HEK293 (cell line): Measurements from ENCODE around the gene DIDO1.
A peak's percentile ranks its signal among the peaks of the same experiment; 100 is the strongest.

Experiments used
- CTCF ChIA-PET: fragments of 350-600 bp; formaldehyde crosslinking; extraction: SDS; loops from one replicate; lab custom pipeline; 2021; ENCODE audit warnings: antibody characterized with exemption; lab: Yijun Ruan, JAX
- POLR2A ChIA-PET: fragments of 300-600 bp; formaldehyde crosslinking; extraction: SDS; loops from one replicate; lab custom pipeline; 2020; ENCODE audit warnings: antibody characterized with exemption, inconsistent platforms; lab: Yijun Ruan, JAX
- H3K27ac ChIP-seq: fragments of 200-500 bp; sonication (Bioruptor generic); 2 replicates; pipeline ENCODE4 v1.5.1; 2014; ENCODE audit warnings: low read depth, low read length, control low read depth, inconsistent platforms; ENCODE audit errors: extremely low read depth
- H3K36me3 ChIP-seq, 2 experiments: fragments of 200-500 bp in 1 of 2; sonication (Bioruptor generic) in 1 of 2; 1 replicate in 1 of 2; 2 replicates in 1 of 2; pipeline ENCODE4 v1.5.1; 2014 to 2017; ENCODE audit warnings: inconsistent platforms in 2 of 2, low read length in 2 of 2; ENCODE audit not compliant: control insufficient read depth in 2 of 2, insufficient read depth in 1 of 2
- H3K4me1 ChIP-seq: fragments of 200-500 bp; sonication (Bioruptor generic); 2 replicates; pipeline ENCODE4 v1.5.1; 2014; ENCODE audit warnings: mild to moderate bottlenecking, low read length, inconsistent platforms; ENCODE audit not compliant: control insufficient read depth, insufficient read depth
- H3K4me3 ChIP-seq: 2 replicates; pipeline ENCODE4 v1.5.1; 2011; ENCODE audit warnings: low read depth, mild to moderate bottlenecking, control low read depth, low read length, moderate library complexity
- H3K9me3 ChIP-seq: fragments of 200-500 bp; sonication (Bioruptor generic); 2 replicates; pipeline ENCODE4 v1.5.1; 2014; ENCODE audit warnings: low read depth, low read length, inconsistent platforms; ENCODE audit not compliant: control insufficient read depth, insufficient read depth
- CTCF ChIP-seq: fragments of 450-650 bp; formaldehyde crosslinking; IDR thresholded peaks from 2 replicates; pipeline ENCODE4 v1.5.1; 2016; ENCODE audit warnings: missing biosample characterization, missing genetic modification characterization
- REST ChIP-seq: fragments of 450-650 bp; formaldehyde crosslinking; IDR thresholded peaks from 2 replicates; pipeline ENCODE4 v1.5.1; 2016; ENCODE audit warnings: missing biosample characterization, missing genetic modification characterization
- ZNF10 ChIP-seq: fragments of 450-650 bp; formaldehyde crosslinking; IDR thresholded peaks from 2 replicates; pipeline ENCODE4 v1.5.1; 2017; ENCODE audit warnings: missing biosample characterization, missing genetic modification characterization
- ZNF114 ChIP-seq: fragments of 450-650 bp; formaldehyde crosslinking; IDR thresholded peaks from 2 replicates; pipeline ENCODE4 v1.5.0; 2017; ENCODE audit warnings: missing biosample characterization, missing genetic modification characterization
- ZNF292 ChIP-seq: fragments of 450-650 bp; formaldehyde crosslinking; IDR thresholded peaks from 2 replicates; pipeline ENCODE4 v1.5.1; 2016; ENCODE audit warnings: low read depth, missing biosample characterization, missing genetic modification characterization, borderline replicate concordance
- ZNF362 ChIP-seq: fragments of 450-650 bp; formaldehyde crosslinking; IDR thresholded peaks from 2 replicates; pipeline ENCODE4 v1.5.1; 2016; ENCODE audit warnings: missing biosample characterization, missing genetic modification characterization
- ZNF600 ChIP-seq: fragments of 450-650 bp; formaldehyde crosslinking; IDR thresholded peaks from 2 replicates; pipeline ENCODE4 v1.5.1; 2016; ENCODE audit warnings: missing biosample characterization, missing genetic modification characterization
- ZNF621 ChIP-seq: fragments of 450-650 bp; formaldehyde crosslinking; IDR thresholded peaks from 2 replicates; pipeline ENCODE4 v1.5.1; 2017; ENCODE audit warnings: missing biosample characterization, missing genetic modification characterization
- ZNF645 ChIP-seq: fragments of 450-650 bp; formaldehyde crosslinking; IDR thresholded peaks from 2 replicates; pipeline ENCODE4; 2016; ENCODE audit warnings: missing biosample characterization, missing genetic modification characterization
- ZNF707 ChIP-seq: fragments of 450-650 bp; formaldehyde crosslinking; IDR thresholded peaks from 2 replicates; pipeline ENCODE4 v1.5.1; 2016; ENCODE audit warnings: missing biosample characterization, missing genetic modification characterization
- ZXDB ChIP-seq: fragments of 450-650 bp; formaldehyde crosslinking; IDR thresholded peaks from 2 replicates; pipeline ENCODE4 v1.5.1; 2016; ENCODE audit warnings: missing biosample characterization, missing genetic modification characterization

DIDO1 gene

GRCh38 chr20:62966212-62967148, 40.2 kb upstream of the DIDO1 start (continued):
- no peak for TF ChIP-seq ZNF645 (tag by site-specific recombination)

- no peak overlapping the region for H3K4me3 ChIP-seq
- H3K9me3 ChIP-seq: no peaks in the 10 kb centered on the region
- POLR2A ChIA-PET: no interaction called here
- H3K27ac ChIP-seq: no peak overlapping the region
- H3K36me3 ChIP-seq: no peaks in the 10 kb centered on the region
- TF ChIP-seq ZNF362 (tag by site-specific recombination) (no peak), CTCF (tag by site-specific recombination) (peak; percentile 18; the same call in 1 of the 2 replicates)
- CTCF ChIA-PET: interaction anchor here (0.6 kb wide), 1 partner anchor 67 kb away, joined by 3 read pairs; no protein-coding TSS in a partner anchor
- H3K4me1 ChIP-seq: no peaks in the 10 kb centered on the region
Observed at GRCh38 chr20:62965363-62965771, 39.1 kb upstream of the DIDO1 start.

GRCh38 chr20:62964700-62965099, 38.4 kb upstream of the DIDO1 start:
- TF ChIP-seq ZNF10 (tag by site-specific recombination) (no peak), ZNF292 (tag by site-specific recombination) (no peak), ZNF114 (tag by site-specific recombination) (no peak), ZNF600 (tag by site-specific recombination) (no peak), ZXDB (tag by site-specific recombination) (no peak), ZNF621 (tag by site-specific recombination) (no peak)
- Histone ChIP-seq H3K27ac (no peak overlapping the region), H3K4me1 (no peaks in the 10 kb centered on the region), H3K4me3 (no peak overlapping the region), H3K9me3 (no peaks in the 10 kb centered on the region), H3K36me3 (no peaks in the 10 kb centered on the region)
- CTCF ChIA-PET: interaction anchor here (1.0 kb wide), 1 partner anchor 44 kb away, joined by 4 read pairs; no protein-coding TSS in a partner anchor
- POLR2A ChIA-PET: no interaction called here

GRCh38 chr20:62963614-62964397, 37.5 kb upstream of the DIDO1 start:
- ChIA-PET POLR2A (no interaction called here), CTCF (interaction anchor here (1.0 kb wide), 1 partner anchor 45 kb away, joined by 4 read pairs; no protein-coding TSS in a partner anchor)
- TF ChIP-seq ZNF707 (tag by site-specific recombination) (no peak), REST (0 out of 2 replicates have a peak, but pooled peaks have one; percentile 31)
- H3K4me1 ChIP-seq: no peaks in the 10 kb centered on the region
- H3K9me3 ChIP-seq: no peaks in the 10 kb centered on the region
- no peak overlapping the region for H3K27ac ChIP-seq
- no peak overlapping the region for H3K4me3 ChIP-seq
- no peaks in the 10 kb centered on the region for H3K36me3 ChIP-seq
